Right renal cortex interstitium (tissue), 3 donors: ENCODE data around the gene RPS19BP1. TPM values are rescaled to one million over a fixed set of nuclear protein-coding genes. Genes with fewer than 3 reads are reported as not detected.
"Not testable (repeated sequence)": the region's sequence is repeated elsewhere in the genome, so short reads cannot be mapped to it uniquely, and the experiment has no call there.

ENCODE experiments used
- DNase-seq, 3 donors: peaks; one replicate each; pipeline ENCODE4 v3.0.0-alpha.2; 2013; ENCODE audit warnings: low read depth in 3 of 3, low spot score in 2 of 3
- polyA plus RNA-seq, 3 donors: library from polyadenylated mRNA; unstranded; fragments of 120-200 nt; gene quantifications; one replicate each; pipeline ENCODE4 v1.2.1, GENCODE V29; 2013; ENCODE audit not compliant: insufficient read length in 3 of 3

The RPS19BP1 gene
- polyA plus RNA-seq, 3 donors = 42.6 to 54.2 (median 48.0) TPM

- DNase-seq = no peak
These were observed 3.1 kb downstream of the RPS19BP1 start for GRCh38 chr22:39529487-39529851.

- peak in 2 of 3 donors; percentile 74 to 76 for DNase-seq
These were observed 3.7 kb downstream of the RPS19BP1 start for GRCh38 chr22:39528681-39529486.

- DNase-seq = no peak
These were observed 4.4 kb downstream of the RPS19BP1 start for GRCh38 chr22:39528080-39528661.

- DNase-seq = no peak
These were observed 5.0 kb downstream of the RPS19BP1 start for GRCh38 chr22:39527481-39527961.

DNA sequence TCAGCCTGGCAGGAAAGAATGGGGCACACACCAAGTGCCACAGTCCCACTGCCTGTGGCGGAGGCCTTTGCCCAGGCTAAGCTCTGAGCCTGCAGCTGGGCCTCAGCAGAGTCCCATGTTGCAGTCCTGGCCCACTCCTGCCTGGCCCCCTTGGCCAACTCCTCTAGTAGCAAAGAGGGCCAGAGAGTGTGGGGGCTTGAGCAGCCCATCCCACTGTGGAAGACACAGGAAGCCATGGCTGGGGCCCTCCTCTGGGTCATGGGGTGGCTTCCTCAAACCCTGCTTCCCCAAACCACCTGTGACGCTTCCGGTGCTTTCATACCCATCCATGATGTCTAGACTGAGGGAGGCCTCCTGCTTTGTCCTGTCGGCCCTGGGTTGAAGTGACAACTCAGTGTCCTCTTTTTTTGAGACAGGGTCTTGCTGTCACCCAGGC is 5.8 kb downstream of the RPS19BP1 start:
- no peak for DNase-seq

DNA sequence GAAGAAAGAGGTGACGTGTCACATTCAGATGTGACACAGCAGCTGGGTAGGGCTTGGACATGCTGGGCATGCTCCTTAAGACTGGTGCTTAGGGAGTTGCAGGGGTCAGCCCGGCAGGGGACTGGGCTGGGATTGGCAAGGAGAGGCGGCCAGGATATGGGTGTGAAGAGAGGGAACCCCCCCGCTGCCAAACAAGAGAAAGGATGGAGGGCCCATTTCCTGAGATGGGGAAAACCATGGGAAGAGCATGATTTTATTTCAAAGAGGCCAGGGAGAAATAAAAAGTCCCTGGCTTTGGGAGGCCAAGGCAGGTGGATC is 6.9 kb downstream of the RPS19BP1 start:
- DNase-seq = no peak

- DNase-seq = no peak
These were observed 7.5 kb downstream of the RPS19BP1 start for GRCh38 chr22:39524753-39525657.

DNA sequence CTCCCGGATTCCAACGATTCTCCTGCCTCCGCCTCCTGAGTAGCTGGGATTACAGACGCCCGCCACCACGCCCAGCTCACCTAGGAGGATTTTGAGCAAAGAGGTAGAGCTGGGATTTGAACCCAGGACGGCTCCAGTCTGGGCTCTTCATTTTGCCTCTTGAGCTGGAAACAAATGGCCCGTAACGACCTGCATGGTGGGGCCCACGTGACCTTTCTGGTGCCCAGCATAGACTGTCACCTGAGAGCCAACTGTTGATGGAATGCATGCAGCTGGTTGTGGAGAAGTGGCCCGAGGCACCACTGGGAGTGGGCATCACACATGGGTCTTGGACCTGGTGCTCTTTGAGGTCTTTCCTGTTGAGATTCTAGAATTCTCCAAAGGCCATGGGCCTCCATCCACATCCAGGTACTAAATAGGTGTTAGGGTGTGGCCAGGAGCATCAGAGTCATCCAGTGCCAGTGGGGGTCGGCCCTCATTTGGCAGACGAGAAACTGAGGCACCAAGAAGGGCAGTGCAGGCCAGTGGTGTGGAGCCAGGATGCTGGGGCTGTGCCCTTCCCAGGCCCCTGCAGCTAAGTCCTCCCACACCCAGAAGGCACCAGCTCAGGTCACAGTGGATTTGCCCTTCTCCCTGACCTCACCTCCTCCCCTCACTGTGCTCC is 8.3 kb downstream of the RPS19BP1 start:
- no peak for DNase-seq

DNA sequence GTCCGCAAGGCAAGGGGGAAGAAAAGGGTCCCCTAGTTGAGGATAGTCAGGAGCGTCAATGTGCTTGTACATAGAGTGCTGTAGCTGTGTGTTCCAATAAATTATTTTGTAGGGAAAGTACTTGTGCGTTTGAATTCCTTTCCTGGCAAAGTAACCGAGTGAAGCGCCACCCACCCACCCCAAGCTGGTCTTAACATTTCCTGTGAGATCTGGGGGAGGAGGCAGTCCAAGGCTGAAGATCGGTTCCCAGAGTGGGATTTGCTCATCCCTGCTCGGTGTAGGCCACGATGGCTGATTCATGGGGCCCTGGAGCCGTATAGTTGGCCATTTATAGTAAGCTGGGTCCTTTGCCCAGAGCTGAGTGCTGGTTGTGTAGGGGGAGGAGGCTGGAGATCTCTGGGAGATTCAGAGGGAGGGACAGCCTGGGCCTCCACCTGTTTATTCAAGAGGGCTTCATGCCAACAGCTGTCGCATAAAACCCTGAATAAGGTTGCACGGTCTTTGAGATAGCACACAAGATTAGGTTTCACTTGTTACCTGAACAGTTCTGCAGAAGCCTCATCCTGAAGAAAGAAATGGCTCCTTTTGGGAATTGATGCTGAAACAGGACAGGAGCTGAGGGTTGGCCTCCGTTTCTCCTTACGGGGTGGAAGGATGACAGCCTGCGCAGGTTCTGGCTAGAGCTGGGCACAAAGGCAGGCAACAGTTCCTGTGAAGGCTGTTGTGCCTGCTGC is 9.8 kb downstream of the RPS19BP1 start:
- DNase-seq = no peak

DNA sequence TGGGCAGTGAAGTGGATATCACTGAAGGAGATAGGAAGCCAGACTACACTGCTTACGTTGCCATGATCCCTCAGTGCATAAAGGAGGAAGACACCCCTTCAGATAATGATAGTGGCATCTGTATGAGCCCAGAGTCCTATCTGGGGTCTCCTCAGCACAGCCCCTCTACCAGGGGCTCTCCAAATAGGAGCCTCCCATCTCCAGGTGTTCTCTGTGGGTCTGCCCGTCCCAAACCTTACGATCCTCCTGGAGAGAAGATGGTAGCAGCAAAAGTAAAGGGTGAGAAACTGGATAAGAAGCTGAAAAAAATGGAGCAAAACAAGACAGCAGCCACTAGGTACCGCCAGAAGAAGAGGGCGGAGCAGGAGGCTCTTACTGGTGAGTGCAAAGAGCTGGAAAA is 10.5 kb downstream of the RPS19BP1 start:
- DNase-seq = not testable (repeated sequence)

GRCh38 chr22:39521106-39521885 is 11.3 kb downstream of the RPS19BP1 start:
- not testable (repeated sequence) for DNase-seq

DNA sequence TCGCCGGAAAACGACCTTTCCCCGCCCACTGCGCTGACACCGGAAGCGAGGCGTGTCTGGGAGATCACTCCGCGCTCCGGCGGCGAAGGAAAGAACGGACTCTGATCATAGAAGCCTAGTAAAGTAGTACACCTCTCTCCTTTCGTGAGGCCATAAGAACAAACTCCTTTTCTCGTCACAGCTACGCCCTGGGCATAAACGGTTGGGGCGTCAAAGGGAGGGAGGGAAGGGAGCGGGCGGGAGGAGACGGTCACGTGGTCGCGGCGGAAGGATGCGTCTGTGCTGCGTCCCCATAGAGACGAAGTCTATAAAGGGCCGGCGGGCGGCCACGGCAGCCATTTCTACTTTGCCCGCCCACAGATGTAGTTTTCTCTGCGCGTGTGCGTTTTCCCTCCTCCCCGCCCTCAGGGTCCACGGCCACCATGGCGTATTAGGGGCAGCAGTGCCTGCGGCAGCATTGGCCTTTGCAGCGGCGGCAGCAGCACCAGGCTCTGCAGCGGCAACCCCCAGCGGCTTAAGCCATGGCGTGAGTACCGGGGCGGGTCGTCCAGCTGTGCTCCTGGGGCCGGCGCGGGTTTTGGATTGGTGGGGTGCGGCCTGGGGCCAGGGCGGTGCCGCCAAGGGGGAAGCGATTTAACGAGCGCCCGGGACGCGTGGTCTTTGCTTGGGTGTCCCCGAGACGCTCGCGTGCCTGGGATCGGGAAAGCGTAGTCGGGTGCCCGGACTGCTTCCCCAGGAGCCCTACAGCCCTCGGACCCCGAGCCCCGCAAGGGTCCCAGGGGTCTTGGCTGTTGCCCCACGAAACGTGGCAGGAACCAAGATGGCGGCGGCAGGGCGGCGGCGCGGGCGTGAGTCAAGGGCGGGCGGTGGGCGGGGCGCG is 12.1 kb downstream of the RPS19BP1 start, which contains the start of gene ATF4:
Gene ATF4 (plus strand): TSS at position 337 of the 880 bp plus-strand sequence. CDS start 884 bp downstream, outside the sequence.
- DNase-seq = peak; percentile 94 to 100 (median 99)

GRCh38 chr22:39519681-39520225 is 12.8 kb downstream of the RPS19BP1 start:
- no peak for DNase-seq

DNA sequence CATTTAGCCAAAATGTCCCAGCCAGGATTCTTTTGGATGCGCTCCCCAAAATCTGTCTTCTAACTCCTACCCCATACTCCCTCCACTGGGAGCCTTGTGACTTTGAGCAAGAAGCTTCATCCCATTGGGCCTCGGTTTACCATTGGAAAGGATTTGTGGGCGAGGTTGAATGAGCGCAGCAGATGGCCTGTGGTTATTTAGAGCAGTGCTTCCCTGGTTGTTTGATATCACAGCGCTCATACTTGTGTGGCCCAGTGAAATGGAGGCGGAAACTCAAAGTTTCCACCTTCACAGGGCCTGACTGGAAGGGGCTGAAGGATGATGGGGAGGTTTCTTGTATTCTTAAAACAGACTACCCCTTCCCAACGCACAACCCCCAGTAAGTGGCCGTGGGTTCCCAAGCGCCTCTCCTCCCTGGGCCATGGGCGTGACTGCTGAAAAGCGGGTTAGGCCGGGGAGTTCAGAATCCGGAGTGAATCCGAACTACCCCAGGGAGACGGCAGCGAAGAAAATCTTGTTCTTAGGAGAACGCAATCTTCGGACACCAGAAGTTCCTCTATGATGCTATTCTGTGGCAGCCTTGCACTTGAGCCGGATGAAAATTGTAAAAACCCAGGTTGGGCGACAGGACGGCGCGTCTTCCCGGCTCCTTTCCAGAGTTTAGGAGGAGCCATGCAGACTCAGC is 13.4 kb downstream of the RPS19BP1 start:
- no peak for DNase-seq

- DNase-seq = no peak
These were observed 14.3 kb downstream of the RPS19BP1 start for GRCh38 chr22:39518144-39518786.

DNA sequence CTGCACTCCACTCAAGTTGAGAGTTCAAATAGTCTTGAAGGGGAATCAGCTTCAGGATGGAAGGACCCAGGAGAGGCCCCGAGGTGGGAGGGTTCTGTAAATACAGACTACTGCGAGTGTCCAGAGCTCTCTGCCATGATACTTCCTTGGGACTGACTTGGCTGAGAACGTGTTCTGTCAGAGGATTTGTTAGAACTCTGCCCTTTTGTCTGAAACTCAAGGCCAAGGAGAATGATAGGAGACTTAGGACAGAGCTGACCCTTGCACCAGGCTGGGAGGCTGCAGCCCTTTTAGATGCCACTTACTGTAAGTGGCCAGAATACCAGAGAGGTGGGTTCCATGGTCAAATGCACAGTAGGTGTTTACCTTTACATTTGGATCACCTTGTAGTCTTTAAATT is 15.1 kb downstream of the RPS19BP1 start:
- no peak for DNase-seq
